Endothelial cell (in vitro differentiated cells): Measurements from ENCODE around the gene GATAD2B. TPM values are rescaled to one million over a fixed set of nuclear protein-coding genes. Genes with fewer than 3 reads are reported as not detected.

Experiments used
- DNase-seq: peaks from one replicate; pipeline ENCODE4 v3.0.0; 2021; ENCODE audit warnings: low spot score
- H3K27ac Mint-ChIP-seq: one replicate; pipeline ENCODE4 v1.8.0; 2021; ENCODE audit warnings: mixed read lengths, inconsistent platforms; ENCODE audit not compliant: unreplicated experiment
- H3K27me3 Mint-ChIP-seq: one replicate; pipeline ENCODE4 v1.8.0; 2021; ENCODE audit warnings: mild to moderate bottlenecking, moderate library complexity, mixed read lengths, inconsistent platforms; ENCODE audit not compliant: unreplicated experiment
- H3K36me3 Mint-ChIP-seq: one replicate; pipeline ENCODE4 v1.8.0; 2021; ENCODE audit warnings: mild to moderate bottlenecking, low read depth, mixed read lengths, inconsistent platforms; ENCODE audit not compliant: unreplicated experiment
- H3K4me1 Mint-ChIP-seq: one replicate; pipeline ENCODE4 v1.8.0; 2021; ENCODE audit warnings: mild to moderate bottlenecking, mixed read lengths, inconsistent platforms; ENCODE audit not compliant: unreplicated experiment
- H3K4me3 Mint-ChIP-seq: one replicate; pipeline ENCODE4 v1.8.0; 2021; ENCODE audit warnings: mild to moderate bottlenecking, mixed read lengths, inconsistent platforms; ENCODE audit not compliant: unreplicated experiment
- H3K9me3 Mint-ChIP-seq: one replicate; pipeline ENCODE4 v1.8.0; 2021; ENCODE audit warnings: mixed read lengths, inconsistent platforms; ENCODE audit not compliant: unreplicated experiment
- CTCF ChIP-seq: fragments of 200-600 bp; sonication (generic); IDR thresholded peaks from one replicate; pipeline ENCODE4 v1.5.0; 2021; ENCODE audit warnings: antibody characterized with exemption; ENCODE audit not compliant: unreplicated experiment
- total RNA-seq: library from RNA; stranded (reverse); fragmentation: NEBNext Ultra II Directional; extraction: Animal tissue kit (Norgen Biotek cat#: 25700); gene quantifications from one replicate; pipeline ENCODE4 v1.2.1, GENCODE V29; 2021; ENCODE audit not compliant: unreplicated experiment

The GATAD2B gene
- total RNA-seq, 1 donor from 2014 or later, result 45.4 TPM

DNA sequence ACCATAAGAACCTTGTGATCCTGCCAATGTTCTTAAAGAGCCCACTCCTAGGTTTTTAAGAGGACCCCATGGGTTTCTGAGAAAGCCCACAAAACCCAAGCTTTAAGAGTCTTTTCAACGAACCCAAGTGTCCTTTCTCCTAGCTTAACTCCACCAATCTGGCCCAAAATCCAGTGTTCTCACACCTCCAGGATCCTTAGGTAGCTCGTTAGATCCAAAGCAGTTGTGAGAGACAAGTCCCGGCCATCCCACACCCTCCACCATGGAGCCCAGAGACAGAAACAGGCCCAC is 22.0 kb upstream of the GATAD2B start:
- Mint-ChIP-seq H3K27me3 (peaks cover 17% of the 10 kb centered on the region), H3K27ac (no peak overlapping the region), H3K36me3 (peaks cover 13% of the 10 kb centered on the region), H3K4me1 (peaks cover 18% of the 10 kb centered on the region), H3K4me3 (peak overlapping the region; percentile 97), H3K9me3 (no peaks in the 10 kb centered on the region)
- no peak for DNase-seq
- TF ChIP-seq CTCF, result no peak

- Mint-ChIP-seq H3K27me3 (peaks cover 17% of the 10 kb centered on the region), H3K9me3 (no peaks in the 10 kb centered on the region), H3K4me3 (peak overlapping the region; percentile 97), H3K36me3 (peaks cover 15% of the 10 kb centered on the region), H3K4me1 (peaks cover 18% of the 10 kb centered on the region), H3K27ac (peak overlapping the region; percentile 80)
- DNase-seq, result no peak
- no peak for TF ChIP-seq CTCF
Measured at GRCh38 chr1:153944005-153944826, 21.4 kb upstream of the GATAD2B start.

DNA sequence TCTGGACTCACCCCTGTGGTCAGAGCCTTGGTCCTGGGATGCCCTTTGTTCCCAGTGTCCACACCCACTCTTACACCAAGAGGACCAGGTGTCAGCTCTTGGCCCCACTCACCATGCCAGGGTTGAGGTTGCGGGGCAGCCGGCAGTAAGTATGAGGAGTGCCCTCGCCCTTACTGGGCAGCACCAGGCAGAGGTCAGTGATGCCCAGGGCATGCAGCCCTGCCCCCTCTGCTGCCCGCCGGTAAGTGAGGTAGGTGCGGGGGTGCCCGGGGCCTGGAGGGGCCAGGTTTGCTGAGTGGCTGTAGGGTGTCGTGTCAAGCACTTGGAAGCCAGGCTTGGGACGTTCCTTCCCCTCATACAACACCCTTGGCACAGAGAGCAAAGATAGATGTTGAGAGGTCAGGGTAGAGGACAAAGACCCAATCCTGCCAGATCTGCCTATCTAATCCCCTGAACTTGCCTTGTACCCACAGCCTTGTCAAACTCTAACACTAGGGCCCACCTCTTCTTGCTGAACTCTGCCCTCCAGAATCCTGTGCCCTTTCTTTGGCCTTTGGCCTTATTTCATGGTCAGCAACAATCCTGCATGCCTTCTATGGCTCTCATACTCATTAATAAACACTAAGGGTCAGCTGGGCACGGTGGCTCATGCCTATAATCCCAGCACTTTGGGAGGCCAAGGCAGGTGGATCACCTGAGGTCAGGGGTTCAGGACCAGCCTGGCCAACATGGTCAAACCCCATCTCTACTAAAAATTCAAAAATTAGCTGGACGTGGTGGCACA is 20.2 kb upstream of the GATAD2B start:
- Mint-ChIP-seq H3K4me3 (no peak overlapping the region), H3K4me1 (peaks cover 18% of the 10 kb centered on the region), H3K27me3 (peaks cover 15% of the 10 kb centered on the region), H3K27ac (no peak overlapping the region), H3K36me3 (peaks cover 18% of the 10 kb centered on the region), H3K9me3 (no peaks in the 10 kb centered on the region)
- DNase-seq, result no peak
- TF ChIP-seq CTCF, result no peak

DNA sequence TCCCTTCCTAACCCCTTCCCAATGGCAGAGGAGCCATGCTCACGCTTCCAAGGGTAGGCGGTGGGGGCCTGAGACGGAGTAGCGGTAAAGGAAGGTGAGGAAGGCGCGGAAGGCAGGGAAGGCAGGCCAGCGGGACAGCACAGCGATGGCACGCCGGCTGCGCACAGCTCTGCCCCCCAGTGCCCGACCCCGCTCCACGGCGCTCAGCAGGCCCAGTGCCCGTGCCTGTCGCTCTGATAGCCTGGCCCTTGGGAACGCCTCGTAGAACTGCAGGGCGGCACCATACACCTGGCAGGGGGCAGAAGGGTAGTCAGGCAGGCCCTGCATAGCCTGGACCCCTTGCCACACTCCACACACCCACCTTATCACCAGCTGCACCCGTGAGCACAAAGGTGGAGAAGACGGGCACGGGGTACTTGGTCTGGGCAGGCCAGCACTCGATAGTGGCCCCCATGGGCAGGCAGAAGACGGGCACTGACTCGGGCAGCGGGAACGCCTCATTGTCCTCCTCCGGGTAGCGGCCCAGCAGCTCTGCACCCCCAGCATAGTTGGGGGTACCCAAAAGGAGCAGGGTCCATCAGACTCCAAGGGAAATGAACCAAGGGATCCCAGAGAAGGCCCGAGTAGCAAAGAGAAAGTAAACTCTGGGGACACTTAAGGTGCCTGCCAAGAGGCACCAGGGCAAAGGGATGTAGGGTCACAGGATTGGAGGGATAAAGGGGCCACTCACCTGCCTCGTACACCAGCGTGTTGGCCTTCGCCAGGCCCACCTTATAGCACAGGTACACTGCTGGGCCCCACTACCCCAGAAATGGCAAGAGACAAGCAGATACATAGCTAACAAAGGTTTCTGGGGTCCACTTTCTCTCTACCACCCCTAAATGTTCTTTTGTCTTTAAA is 19.3 kb upstream of the GATAD2B start:
- Mint-ChIP-seq H3K27me3 (peaks cover 15% of the 10 kb centered on the region), H3K4me3 (no peak overlapping the region), H3K9me3 (no peaks in the 10 kb centered on the region), H3K27ac (no peak overlapping the region), H3K36me3 (peaks cover 26% of the 10 kb centered on the region), H3K4me1 (peaks cover 15% of the 10 kb centered on the region)
- DNase-seq, result no peak
- no peak for TF ChIP-seq CTCF
